ENCODE data around the gene ROCK2. TPM values are rescaled to one million over a fixed set of nuclear protein-coding genes. Genes with fewer than 3 reads are reported as not detected.

Gene ROCK2
- total RNA-seq, 4 donors from 2014 or later, result 42.0 to 85.4 (median 70.7) TPM

DNA sequence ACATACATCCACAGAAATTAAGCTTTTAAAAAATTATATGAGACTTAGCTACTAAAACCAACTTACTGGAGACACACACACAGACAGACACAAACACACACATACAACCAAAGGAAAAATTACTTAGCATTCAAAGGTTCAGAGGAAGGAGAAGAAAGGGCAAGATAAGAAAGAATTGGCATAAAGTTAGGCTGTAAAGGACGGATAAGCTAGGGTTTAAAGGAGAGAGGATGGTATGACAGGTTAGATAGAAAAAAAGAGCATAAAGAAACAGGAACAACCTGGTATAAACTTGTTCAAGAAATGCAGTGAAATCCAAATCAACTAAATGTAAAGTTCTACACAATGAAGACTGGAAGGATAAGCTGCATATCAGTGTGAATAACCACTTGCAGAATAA, 115.7 kb downstream of the ROCK2 start:
- in situ Hi-C loops (cut with MboI; ENCODE audit: low sequenced_read_pairs in 4 of 4), result no loop called here
- no peaks in the 10 kb centered on the region for H3K36me3 ChIP-seq
- H3K4me1 ChIP-seq, result peaks cover 0 to 11% of the 10 kb centered on the region in 2 donors
- intact Hi-C loops (cut with DNase I; ENCODE audit: low total_unique reads), result no loop called here
- no peak overlapping the region for H3K27ac ChIP-seq
- no peak overlapping the region for H3K4me3 ChIP-seq
- no peaks in the 10 kb centered on the region for H3K27me3 ChIP-seq
- no peaks in the 10 kb centered on the region for H3K9me3 ChIP-seq
- ATAC-seq (no peak), DNase-seq (no peak)
- TF ChIP-seq, protein P1, sequence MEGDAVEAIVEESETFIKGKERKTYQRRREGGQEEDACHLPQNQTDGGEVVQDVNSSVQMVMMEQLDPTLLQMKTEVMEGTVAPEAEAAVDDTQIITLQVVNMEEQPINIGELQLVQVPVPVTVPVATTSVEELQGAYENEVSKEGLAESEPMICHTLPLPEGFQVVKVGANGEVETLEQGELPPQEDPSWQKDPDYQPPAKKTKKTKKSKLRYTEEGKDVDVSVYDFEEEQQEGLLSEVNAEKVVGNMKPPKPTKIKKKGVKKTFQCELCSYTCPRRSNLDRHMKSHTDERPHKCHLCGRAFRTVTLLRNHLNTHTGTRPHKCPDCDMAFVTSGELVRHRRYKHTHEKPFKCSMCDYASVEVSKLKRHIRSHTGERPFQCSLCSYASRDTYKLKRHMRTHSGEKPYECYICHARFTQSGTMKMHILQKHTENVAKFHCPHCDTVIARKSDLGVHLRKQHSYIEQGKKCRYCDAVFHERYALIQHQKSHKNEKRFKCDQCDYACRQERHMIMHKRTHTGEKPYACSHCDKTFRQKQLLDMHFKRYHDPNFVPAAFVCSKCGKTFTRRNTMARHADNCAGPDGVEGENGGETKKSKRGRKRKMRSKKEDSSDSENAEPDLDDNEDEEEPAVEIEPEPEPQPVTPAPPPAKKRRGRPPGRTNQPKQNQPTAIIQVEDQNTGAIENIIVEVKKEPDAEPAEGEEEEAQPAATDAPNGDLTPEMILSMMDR (IDR thresholded peaks at IDR 0.05 in 4 of 5, conservative IDR thresholded peaks at IDR 0.05 in 1 of 5), result no peak
- no peak for TF ChIP-seq POLR2A (IDR thresholded peaks at IDR 0.05)

DNA sequence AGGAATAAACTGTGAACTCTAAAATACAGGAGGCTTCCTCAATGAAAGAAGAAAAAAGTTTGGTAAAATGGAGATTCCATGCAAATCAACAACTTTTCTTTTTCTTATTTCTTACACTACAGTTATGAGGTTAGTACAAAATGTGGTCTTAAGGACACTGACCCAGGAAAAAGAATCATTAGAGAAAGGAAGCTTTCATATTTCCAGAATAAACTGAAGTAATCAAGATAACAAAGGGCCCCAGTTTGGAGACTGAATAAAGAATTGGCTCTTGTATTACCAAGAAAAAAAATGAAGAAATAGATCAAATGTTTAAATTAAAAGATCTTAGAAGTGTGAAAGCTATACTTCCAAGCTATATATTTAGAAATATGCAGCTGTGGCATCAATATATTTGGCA, 116.8 kb downstream of the ROCK2 start:
- intact Hi-C loops (cut with DNase I; ENCODE audit: low total_unique reads) (no loop called here), in situ Hi-C loops (cut with MboI; ENCODE audit: low sequenced_read_pairs in 4 of 4) (no loop called here)
- TF ChIP-seq POLR2A (IDR thresholded peaks at IDR 0.05), result no peak
- TF ChIP-seq, protein P1 (IDR thresholded peaks at IDR 0.05 in 4 of 5, conservative IDR thresholded peaks at IDR 0.05 in 1 of 5), result no peak
- H3K4me3 ChIP-seq, result no peak overlapping the region
- DNase-seq, result no peak
- no peak for ATAC-seq
- H3K36me3 ChIP-seq, result no peaks in the 10 kb centered on the region
- peaks cover 0 to 7% of the 10 kb centered on the region in 2 donors for H3K4me1 ChIP-seq
- H3K9me3 ChIP-seq, result no peaks in the 10 kb centered on the region
- H3K27me3 ChIP-seq, result no peaks in the 10 kb centered on the region
- no peak overlapping the region for H3K27ac ChIP-seq

DNA sequence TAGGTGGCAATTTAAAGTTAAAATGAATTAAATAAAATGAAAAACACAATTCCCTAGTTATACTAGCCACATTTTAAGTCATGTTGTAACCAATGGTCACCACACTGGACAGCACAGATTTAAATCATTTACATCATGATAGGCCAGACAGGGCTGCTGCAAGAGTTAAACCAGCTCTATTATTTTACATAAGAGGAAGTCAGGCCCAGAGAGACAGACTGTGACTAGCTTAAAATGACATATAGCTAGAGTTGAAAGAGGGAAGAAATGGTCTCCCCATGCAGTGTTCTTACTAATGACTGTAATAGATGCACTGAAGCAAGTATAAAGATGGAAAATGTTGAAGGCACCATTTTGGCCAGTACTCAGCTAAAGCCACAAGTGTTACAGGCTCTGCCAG, 119.5 kb downstream of the ROCK2 start:
- Histone ChIP-seq H3K9me3 (no peaks in the 10 kb centered on the region), H3K27ac (no peak overlapping the region), H3K4me1 (no peaks in the 10 kb centered on the region), H3K4me3 (no peak overlapping the region), H3K36me3 (peaks cover 0 to 18% of the 10 kb centered on the region in 2 donors), H3K27me3 (no peaks in the 10 kb centered on the region)
- in situ Hi-C loops (cut with MboI; ENCODE audit: low sequenced_read_pairs in 4 of 4) (no loop called here), intact Hi-C loops (cut with DNase I; ENCODE audit: low total_unique reads) (no loop called here)
- DNase-seq, result no peak
- ATAC-seq, result no peak
- TF ChIP-seq POLR2A (IDR thresholded peaks at IDR 0.05), result no peak
- TF ChIP-seq, protein P1 (IDR thresholded peaks at IDR 0.05 in 4 of 5, conservative IDR thresholded peaks at IDR 0.05 in 1 of 5), result no peak

DNA sequence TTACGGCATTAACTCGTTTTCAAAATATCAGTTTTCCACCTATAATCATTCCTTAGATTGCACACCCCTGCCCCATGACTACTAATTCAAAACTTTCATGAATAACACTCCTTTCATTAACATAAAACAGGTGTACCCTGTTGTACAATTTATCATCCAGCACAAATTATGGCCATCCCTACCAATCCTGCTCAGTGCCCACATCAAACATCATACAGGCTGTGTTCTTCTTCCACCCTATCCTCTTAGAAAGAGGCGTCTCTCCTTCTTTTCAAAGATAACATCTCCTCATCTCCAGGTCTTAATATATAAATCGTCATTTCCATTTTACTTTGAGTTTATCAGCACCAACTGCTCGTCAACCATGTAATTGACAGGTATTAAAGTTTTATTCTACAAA, 121.6 kb downstream of the ROCK2 start:
- no peak overlapping the region for H3K4me3 ChIP-seq
- no peak for DNase-seq
- H3K27ac ChIP-seq, result no peak overlapping the region
- no peak for TF ChIP-seq POLR2A (IDR thresholded peaks at IDR 0.05)
- TF ChIP-seq, protein P1 (IDR thresholded peaks at IDR 0.05 in 4 of 5, conservative IDR thresholded peaks at IDR 0.05 in 1 of 5), result no peak
- H3K36me3 ChIP-seq, result peaks cover 0 to 35% of the 10 kb centered on the region in 2 donors
- in situ Hi-C loops (cut with MboI; ENCODE audit: low sequenced_read_pairs in 4 of 4) (no loop called here), intact Hi-C loops (cut with DNase I; ENCODE audit: low total_unique reads) (no loop called here)
- no peaks in the 10 kb centered on the region for H3K27me3 ChIP-seq
- ATAC-seq, result no peak
- no peaks in the 10 kb centered on the region for H3K9me3 ChIP-seq
- no peaks in the 10 kb centered on the region for H3K4me1 ChIP-seq

DNA sequence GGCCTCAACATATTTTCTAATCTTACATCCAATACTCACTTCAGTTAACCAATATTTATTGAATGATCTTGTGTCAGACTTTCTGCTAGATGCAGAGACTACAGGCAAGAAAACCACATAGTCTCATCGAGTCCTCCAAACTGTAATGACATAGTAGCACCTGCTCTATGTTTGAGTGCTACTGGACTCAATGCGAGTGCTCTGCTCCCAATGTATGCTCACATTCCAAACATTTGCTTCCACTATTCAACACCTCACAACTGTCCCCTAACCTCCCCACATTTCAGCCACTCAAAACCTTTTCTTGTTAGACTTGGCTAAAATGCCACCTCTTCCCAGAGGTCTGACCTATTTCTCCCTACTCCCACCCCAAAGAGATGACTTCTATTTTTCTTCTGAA, 124.0 kb downstream of the ROCK2 start:
- in situ Hi-C loops (cut with MboI; ENCODE audit: low sequenced_read_pairs in 4 of 4), result no loop called here
- H3K4me3 ChIP-seq, result no peak overlapping the region
- DNase-seq (no peak), ATAC-seq (no peak)
- H3K27ac ChIP-seq, result no peak overlapping the region
- H3K9me3 ChIP-seq, result no peaks in the 10 kb centered on the region
- intact Hi-C loops (cut with DNase I; ENCODE audit: low total_unique reads), result no loop called here
- no peaks in the 10 kb centered on the region for H3K4me1 ChIP-seq
- H3K27me3 ChIP-seq, result no peaks in the 10 kb centered on the region
- TF ChIP-seq, protein P1 (IDR thresholded peaks at IDR 0.05 in 4 of 5, conservative IDR thresholded peaks at IDR 0.05 in 1 of 5), result no peak
- TF ChIP-seq POLR2A (IDR thresholded peaks at IDR 0.05), result no peak
- H3K36me3 ChIP-seq, result peaks cover 5 to 59% of the 10 kb centered on the region in 2 donors
